Transverse colon (tissue), 4 donors: ENCODE data around the gene DDX60. TPM values are rescaled to one million over a fixed set of nuclear protein-coding genes. Genes with fewer than 3 reads are reported as not detected.

Experiments used
- DNase-seq: peaks from one replicate; pipeline ENCODE4 v3.0.0-alpha.2; 2019
- H3K27ac ChIP-seq, 4 donors: fragments of 200-600 bp; sonication (generic); 2 replicates each; pipeline ENCODE4 v1.5.1; 2016 to 2018; ENCODE audit warnings: inconsistent platforms in 4 of 4
- H3K27me3 ChIP-seq: fragments of 200-600 bp; sonication (generic); 2 replicates; pipeline ENCODE4 v1.5.1; 2017; ENCODE audit warnings: inconsistent platforms
- H3K36me3 ChIP-seq, 4 donors: fragments of 200-600 bp; sonication (generic); 2 replicates each; pipeline ENCODE4 v1.5.1; 2017 to 2019; ENCODE audit warnings: inconsistent platforms in 4 of 4
- H3K4me1 ChIP-seq, 4 donors: fragments of 200-600 bp; sonication (generic); 2 replicates each; pipeline ENCODE4 v1.5.1; 2017 to 2020; ENCODE audit warnings: inconsistent platforms in 4 of 4
- H3K4me3 ChIP-seq, 4 donors: fragments of 200-600 bp; sonication (generic); 1 replicate in 1 of 4; 2 replicates in 3 of 4; pipeline versions ENCODE4 v1.5.1 to v1.6.1; 2017 to 2019; ENCODE audit warnings: inconsistent platforms in 4 of 4
- H3K9me3 ChIP-seq, 2 donors: fragments of 200-600 bp; sonication (generic); 2 replicates each; pipeline ENCODE4 v1.5.1; 2017 to 2019; ENCODE audit warnings: inconsistent platforms in 2 of 2
- EP300 ChIP-seq: sonication (generic); formaldehyde crosslinking; IDR thresholded peaks from one replicate; pipeline ENCODE4 v1.6.1; 2017; ENCODE audit warnings: antibody characterized with exemption, low read depth
- POLR2A ChIP-seq: fragments of 450-650 bp; IDR thresholded peaks from one replicate; pipeline ENCODE4 v1.6.1; 2016; ENCODE audit warnings: antibody characterized with exemption, mild to moderate bottlenecking, moderate library complexity
- POLR2AphosphoS5 ChIP-seq, 3 donors: sonication (generic); formaldehyde crosslinking; IDR thresholded peaks; one replicate each; pipeline ENCODE4 v1.6.1; 2016; ENCODE audit warnings: antibody characterized with exemption in 3 of 3
- WGBS, 2 donors: methylation state at CpG; one replicate each; pipeline ENCODE4 v1.1.5; 2018; ENCODE audit warnings: low coverage in 1 of 2; 5-methylcytosine and 5-hydroxymethylcytosine counted together
- in situ Hi-C, 4 donors: fragments of 200-750 bp; cut with MboI; loops; one replicate each; pipeline versions ENCODE4 v1.15.0 to v1.15.1; 2017; ENCODE audit warnings: low sequenced_read_pairs in 3 of 4, low pct_ligation_motif_present in 1 of 4, low pct_unique_long_range_greater_than_20kb in 1 of 4
- intact Hi-C: fragments of 100-400 bp; cut with DNase I; formaldehyde crosslinking; loops from one replicate; pipeline ENCODE4 v1.15.1; 2023; ENCODE audit warnings: low total_unique reads
- total RNA-seq, 4 donors: library from RNA; depleted of rRNA; stranded (reverse); fragments of >200 nt; gene quantifications; one replicate each; pipeline ENCODE4 v1.1.0, GENCODE V29; 2016
- TF ChIP-seq, protein P1 (sequence below), 5 experiments: fragments of 200-600 bp in 3 of 5; fragments of 450-650 bp in 2 of 5; sonication (generic) in 3 of 5; IDR thresholded peaks; 1 replicate in 2 of 5; 2 replicates in 3 of 5; pipeline ENCODE4 v1.5.1; 2016 to 2017; ENCODE audit warnings: antibody characterized with exemption in 5 of 5, inconsistent platforms in 3 of 5, mild to moderate bottlenecking in 2 of 5, moderate library complexity in 1 of 5

Gene DDX60
- total RNA-seq, 4 donors from 2014 or later, result 26.9 to 119 (median 52.5) TPM

DNA sequence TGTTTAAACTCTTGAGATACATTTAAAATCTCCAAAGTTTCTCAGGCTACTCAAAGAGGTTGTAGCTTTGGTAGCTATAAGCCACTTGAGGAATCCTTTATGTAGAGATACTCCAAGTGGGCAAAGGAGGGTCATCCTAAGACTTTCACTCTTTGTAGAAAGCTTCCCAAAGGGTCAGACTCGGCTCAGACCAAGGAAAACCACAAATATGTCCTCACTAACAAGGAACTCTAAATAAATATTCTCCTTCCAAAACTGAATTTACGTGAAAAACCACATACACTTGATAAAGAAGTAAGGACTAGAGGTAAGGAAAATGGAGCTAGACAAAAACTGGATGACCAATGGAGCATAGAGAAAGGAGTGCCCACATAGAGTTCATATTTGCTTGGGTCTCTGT lies 41.7 kb upstream of the DDX60 start:
- no peak for DNase-seq
- H3K4me3 ChIP-seq, result no peak overlapping the region
- no peaks in the 10 kb centered on the region for H3K9me3 ChIP-seq
- in situ Hi-C loops (no loop called here), intact Hi-C loops (no loop called here)
- H3K27ac ChIP-seq, result no peak overlapping the region
- peaks cover 0 to 36% (median 5%) of the 10 kb centered on the region in 4 donors for H3K36me3 ChIP-seq
- 86 to 87% methylated on average over 2 of the region's 2 CpGs for WGBS, 2 donors
- no peaks in the 10 kb centered on the region for H3K27me3 ChIP-seq
- TF ChIP-seq EP300 (no peak), POLR2AphosphoS5 (IDR thresholded peaks at IDR 0.05) (no peak), POLR2A (no peak)
- TF ChIP-seq, protein P1, sequence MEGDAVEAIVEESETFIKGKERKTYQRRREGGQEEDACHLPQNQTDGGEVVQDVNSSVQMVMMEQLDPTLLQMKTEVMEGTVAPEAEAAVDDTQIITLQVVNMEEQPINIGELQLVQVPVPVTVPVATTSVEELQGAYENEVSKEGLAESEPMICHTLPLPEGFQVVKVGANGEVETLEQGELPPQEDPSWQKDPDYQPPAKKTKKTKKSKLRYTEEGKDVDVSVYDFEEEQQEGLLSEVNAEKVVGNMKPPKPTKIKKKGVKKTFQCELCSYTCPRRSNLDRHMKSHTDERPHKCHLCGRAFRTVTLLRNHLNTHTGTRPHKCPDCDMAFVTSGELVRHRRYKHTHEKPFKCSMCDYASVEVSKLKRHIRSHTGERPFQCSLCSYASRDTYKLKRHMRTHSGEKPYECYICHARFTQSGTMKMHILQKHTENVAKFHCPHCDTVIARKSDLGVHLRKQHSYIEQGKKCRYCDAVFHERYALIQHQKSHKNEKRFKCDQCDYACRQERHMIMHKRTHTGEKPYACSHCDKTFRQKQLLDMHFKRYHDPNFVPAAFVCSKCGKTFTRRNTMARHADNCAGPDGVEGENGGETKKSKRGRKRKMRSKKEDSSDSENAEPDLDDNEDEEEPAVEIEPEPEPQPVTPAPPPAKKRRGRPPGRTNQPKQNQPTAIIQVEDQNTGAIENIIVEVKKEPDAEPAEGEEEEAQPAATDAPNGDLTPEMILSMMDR (IDR thresholded peaks at IDR 0.05), result no peak
- no peaks in the 10 kb centered on the region for H3K4me1 ChIP-seq

DNA sequence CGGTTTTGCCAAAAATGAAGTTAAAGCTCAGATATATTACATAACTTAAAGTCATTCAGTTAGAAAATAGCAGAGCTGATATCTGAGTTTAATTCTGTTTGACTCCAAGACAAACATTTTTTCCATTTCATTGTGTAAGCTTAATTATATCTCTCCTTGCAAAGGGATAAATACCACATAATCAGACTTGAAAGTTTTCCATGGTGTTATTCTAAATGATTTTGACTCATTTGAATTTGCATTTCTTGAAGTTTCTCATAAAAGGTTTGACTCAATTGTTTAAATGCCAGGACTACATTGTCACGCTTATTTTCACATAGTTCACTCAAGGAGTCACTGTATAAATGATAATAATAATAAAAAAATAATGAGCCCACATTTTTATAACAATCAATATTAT lies 39.4 kb upstream of the DDX60 start:
- 50 to 72% methylated on average over 2 of the region's 2 CpGs for WGBS, 2 donors
- in situ Hi-C loops, result no loop called here
- TF ChIP-seq EP300 (no peak), POLR2AphosphoS5 (IDR thresholded peaks at IDR 0.05) (no peak), POLR2A (no peak)
- TF ChIP-seq, protein P1 (IDR thresholded peaks at IDR 0.05), result no peak
- intact Hi-C loops, result no loop called here
- no peaks in the 10 kb centered on the region for H3K27me3 ChIP-seq
- no peak overlapping the region for H3K27ac ChIP-seq
- no peaks in the 10 kb centered on the region for H3K4me1 ChIP-seq
- DNase-seq, result no peak
- no peaks in the 10 kb centered on the region for H3K9me3 ChIP-seq
- no peak overlapping the region for H3K4me3 ChIP-seq
- H3K36me3 ChIP-seq, result peaks cover 0 to 31% (median 5%) of the 10 kb centered on the region in 4 donors

DNA sequence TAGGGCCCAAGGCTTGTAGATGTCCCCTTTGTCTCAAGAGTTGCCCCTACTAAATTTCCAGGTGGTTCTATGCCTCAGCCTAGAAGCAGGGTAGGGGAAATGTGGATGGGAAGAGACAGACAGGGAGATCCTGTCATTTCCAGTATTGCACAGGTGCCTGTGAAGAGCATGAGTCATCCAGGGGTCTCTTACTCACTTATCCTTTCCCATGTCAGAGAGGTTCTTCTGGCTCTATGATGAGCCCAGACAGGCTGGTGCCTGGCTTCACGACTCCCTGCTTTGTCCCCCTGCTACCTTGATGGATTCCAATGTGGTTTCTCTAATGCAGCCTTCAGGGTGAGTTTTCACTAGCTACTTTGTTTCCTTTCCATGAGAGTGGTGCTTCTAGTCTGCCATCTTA lies 35.2 kb upstream of the DDX60 start:
- Histone ChIP-seq H3K27me3 (no peaks in the 10 kb centered on the region), H3K27ac (no peak overlapping the region), H3K4me1 (no peaks in the 10 kb centered on the region), H3K4me3 (no peak overlapping the region), H3K9me3 (peaks cover 0 to 3% of the 10 kb centered on the region in 2 donors), H3K36me3 (peaks cover 0 to 15% (median 0%) of the 10 kb centered on the region in 4 donors)
- TF ChIP-seq, protein P1 (IDR thresholded peaks at IDR 0.05), result no peak
- TF ChIP-seq POLR2AphosphoS5 (IDR thresholded peaks at IDR 0.05), result no peak
- TF ChIP-seq POLR2A, result no peak
- no peak for TF ChIP-seq EP300
- DNase-seq, result no peak
- WGBS, 2 donors, result 96 to 100% methylated on average over 1 of the region's 1 CpG
- intact Hi-C loops, result no loop called here
- in situ Hi-C loops, result no loop called here

DNA sequence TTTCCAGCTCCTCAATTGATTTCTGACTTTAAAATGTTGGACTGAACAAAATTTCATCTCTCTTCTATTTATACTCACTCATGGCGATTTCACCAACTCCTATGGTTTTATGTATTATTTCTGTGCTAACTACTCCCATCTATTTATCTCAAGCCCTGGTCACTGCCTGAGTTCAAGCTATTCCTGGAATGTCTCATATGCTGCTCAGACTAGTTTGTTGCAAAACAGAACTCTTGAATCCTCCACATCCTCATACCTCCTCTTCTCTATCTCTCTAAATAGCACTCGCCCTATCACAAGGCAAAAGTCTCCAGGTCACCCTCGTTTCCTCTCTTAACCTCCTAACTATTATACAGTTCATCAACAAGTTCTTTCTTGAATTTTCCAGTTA lies 19.0 kb upstream of the DDX60 start:
- TF ChIP-seq POLR2A (no peak), POLR2AphosphoS5 (IDR thresholded peaks at IDR 0.05) (no peak), EP300 (no peak)
- TF ChIP-seq, protein P1 (IDR thresholded peaks at IDR 0.05), result no peak
- DNase-seq, result no peak
- in situ Hi-C loops, result no loop called here
- no peaks in the 10 kb centered on the region for H3K27me3 ChIP-seq
- H3K4me3 ChIP-seq, result no peak overlapping the region
- WGBS, 2 donors, result 87 to 100% methylated on average over 3 of the region's 3 CpGs
- no peaks in the 10 kb centered on the region for H3K9me3 ChIP-seq
- intact Hi-C loops, result no loop called here
- H3K36me3 ChIP-seq, result no peaks in the 10 kb centered on the region
- H3K4me1 ChIP-seq, result no peaks in the 10 kb centered on the region
- no peak overlapping the region for H3K27ac ChIP-seq
